ENCODE data around the gene CLEC16A.
"Not testable (repeated sequence)": the region's sequence is repeated elsewhere in the genome, so short reads cannot be mapped to it uniquely, and the experiment has no call there.

Gene CLEC16A

DNA sequence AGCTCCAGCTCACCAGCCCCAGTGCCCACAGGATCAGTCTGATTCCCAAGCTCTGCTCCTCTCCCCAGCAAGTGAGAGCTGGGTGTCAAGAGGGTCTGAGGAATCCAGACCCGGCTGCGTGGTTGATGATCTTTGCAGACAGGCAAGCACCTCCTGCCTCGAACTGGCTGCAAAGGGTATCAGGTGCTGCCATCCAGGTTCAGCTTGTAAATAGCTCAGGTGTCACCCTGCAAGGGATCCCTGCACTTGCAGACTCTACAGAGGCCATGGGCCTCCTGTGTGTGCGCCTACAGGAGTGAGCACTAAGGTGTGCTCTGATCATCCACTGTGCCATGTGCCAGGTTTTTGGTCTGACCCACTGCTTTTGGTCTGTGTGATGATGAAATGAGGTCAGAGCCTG is 18.3 kb upstream of the CLEC16A start:
- DNase-seq (ENCODE audit: low read depth in 3 of 3) = no peak

DNA sequence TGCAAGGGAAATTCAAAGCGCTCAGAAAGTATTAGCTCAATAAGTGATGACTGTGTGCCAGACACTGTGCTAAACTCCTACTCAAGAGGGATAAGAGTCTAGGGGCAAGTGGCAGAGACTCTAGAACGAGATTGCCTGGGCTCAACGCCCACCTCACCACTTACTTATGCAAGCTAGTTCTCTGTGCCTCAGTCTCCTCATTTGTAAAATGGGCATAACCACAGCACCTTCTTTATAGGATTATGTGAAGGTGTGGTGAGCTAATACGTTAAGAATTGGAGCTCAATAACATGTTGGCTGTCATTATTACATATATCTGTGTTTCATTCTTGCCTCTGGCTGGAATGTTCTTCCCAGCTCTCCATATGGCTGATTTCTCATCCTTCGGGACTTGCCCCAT is 17.5 kb upstream of the CLEC16A start:
- DNase-seq (ENCODE audit: low read depth in 3 of 3) = no peak

- DNase-seq (ENCODE audit: low read depth in 3 of 3) = no peak
Observed at GRCh38 chr16:10927497-10928112, 16.8 kb upstream of the CLEC16A start.

- DNase-seq (ENCODE audit: low read depth in 3 of 3) = not testable (repeated sequence)
Observed at GRCh38 chr16:10929097-10929496, 15.3 kb upstream of the CLEC16A start.

DNA sequence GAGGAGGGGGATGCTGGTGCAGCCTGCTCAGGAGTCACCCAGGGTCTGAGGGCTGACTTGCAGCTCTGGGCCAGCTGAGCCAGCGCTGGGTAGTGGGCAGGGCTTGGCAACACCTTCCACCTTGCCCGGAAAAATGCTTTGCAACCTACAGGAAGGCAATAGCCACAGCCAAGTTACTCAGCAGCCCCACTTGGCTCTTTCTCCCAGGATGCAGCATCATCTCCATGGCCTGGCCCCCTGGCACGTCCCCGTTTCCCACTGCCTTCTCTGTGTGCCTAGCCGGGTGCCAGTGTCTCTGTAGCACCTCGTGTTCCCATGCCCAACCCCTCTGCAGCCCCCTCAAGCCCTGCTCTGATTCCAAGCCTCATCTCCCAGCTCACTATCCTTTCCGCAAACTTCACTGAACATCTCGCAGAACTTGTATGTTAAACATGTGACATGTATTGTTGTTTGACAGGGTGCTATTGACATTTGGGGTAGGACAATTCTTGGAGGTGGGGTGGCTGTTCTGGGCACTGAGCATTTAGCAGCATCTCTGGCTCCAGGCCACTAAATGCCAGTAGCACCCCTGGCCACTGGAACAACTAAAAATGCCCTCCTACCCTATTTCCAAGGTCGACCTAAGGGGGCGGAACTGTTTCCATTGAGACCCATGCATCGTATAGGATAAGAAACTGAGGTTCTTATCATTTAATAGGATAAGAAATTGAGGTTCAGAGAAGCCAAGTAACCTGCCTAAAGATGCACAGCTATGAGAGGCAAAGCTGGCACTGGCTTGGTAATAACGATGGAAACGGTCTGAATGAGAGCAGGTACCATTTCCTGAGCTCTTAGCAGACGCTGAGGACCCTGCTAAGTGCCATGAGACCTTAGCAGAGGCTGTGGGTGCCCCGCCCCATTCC is 14.3 kb upstream of the CLEC16A start:
- DNase-seq (ENCODE audit: low read depth in 3 of 3) = no peak

- DNase-seq (ENCODE audit: low read depth in 3 of 3) = no peak
Observed at GRCh38 chr16:10930755-10931093, 13.6 kb upstream of the CLEC16A start.

DNA sequence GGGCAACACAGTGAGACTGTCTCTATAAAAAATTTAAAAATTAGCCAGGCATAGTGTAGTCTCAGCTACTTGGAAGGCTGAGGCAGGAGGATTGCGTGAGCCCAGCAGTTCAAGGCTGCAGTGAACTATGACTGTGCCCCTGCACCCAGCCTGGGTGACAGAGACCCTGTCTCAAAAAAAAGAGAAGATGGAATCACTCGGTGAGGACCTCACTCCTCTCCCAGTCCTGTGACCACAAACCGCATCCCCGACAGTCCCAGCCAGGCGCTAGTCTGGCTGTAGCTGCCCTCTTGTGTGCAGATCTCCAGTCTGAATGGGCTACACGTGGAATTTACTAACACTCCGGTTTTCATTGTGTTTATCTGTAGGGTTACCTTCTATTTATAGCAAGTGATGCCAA is 13.2 kb upstream of the CLEC16A start:
- DNase-seq (ENCODE audit: low read depth in 3 of 3) = no peak

GRCh38 chr16:10931977-10932632 is 12.3 kb upstream of the CLEC16A start:
- no peak for DNase-seq (ENCODE audit: low read depth in 3 of 3)

DNA sequence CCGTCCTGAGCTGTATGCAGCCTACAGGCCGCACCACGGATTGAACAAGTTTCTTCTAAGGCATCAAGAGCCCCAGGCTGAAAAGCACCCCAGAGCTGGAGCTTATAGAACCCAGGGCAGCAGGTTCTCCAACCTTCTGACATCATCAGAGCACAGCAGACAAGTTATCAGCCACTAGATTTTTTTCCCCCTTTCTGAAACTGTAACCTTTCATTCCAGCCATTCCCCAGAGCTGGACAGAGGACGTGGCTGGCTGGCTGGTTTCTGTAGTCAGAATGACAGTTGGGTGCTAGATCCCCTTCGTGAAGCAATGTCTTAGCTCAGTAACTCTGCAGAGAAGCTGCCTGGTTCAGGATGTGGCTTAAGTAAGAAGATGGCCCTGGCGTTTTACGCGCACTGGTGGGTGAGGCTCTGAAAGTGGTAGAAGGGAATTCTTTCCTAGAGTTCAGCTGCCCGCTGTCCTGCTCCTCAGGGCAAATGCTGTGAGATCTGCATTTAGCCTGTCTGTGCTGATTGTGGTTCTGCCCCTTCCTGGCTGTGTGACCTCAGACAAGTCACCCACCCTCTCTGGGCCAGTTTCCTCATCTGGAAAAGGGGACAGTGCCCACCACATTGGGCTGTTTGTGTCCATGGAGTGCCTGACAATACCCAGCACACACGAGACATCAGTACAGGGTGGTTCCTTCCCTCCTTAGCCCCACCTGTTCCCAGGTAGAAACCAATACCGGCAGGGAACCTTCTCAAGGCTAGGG is 11.2 kb upstream of the CLEC16A start:
- DNase-seq (ENCODE audit: low read depth in 3 of 3) = no peak

DNA sequence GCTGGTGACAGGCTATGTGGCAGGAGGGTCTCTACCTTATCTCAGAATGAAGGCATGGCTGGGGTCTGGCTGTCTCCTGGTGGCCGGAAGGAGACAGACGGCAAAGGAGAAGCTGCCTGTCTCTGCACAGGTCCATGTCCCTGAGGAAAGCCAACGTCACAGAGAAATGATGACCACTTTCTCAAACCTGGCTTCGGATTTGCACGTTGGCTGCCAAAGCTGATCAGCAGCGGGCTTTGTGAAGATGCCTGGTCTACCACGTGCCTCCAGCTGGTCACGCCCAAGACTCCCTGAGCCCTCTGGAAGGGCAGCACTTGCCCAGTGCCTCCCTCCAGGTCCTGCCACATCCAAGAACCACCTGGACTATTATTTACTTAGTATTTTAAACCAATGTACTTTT is 10.5 kb upstream of the CLEC16A start:
- no peak for DNase-seq (ENCODE audit: low read depth in 3 of 3)

- no peak for DNase-seq (ENCODE audit: low read depth in 3 of 3)
Observed at GRCh38 chr16:10934325-10935107, 9.8 kb upstream of the CLEC16A start.

GRCh38 chr16:10935226-10935915 is 9.0 kb upstream of the CLEC16A start:
- DNase-seq (ENCODE audit: low read depth in 3 of 3) = no peak

- no peak for DNase-seq (ENCODE audit: low read depth in 3 of 3)
Observed at GRCh38 chr16:10936272-10936984, 7.9 kb upstream of the CLEC16A start.

DNA sequence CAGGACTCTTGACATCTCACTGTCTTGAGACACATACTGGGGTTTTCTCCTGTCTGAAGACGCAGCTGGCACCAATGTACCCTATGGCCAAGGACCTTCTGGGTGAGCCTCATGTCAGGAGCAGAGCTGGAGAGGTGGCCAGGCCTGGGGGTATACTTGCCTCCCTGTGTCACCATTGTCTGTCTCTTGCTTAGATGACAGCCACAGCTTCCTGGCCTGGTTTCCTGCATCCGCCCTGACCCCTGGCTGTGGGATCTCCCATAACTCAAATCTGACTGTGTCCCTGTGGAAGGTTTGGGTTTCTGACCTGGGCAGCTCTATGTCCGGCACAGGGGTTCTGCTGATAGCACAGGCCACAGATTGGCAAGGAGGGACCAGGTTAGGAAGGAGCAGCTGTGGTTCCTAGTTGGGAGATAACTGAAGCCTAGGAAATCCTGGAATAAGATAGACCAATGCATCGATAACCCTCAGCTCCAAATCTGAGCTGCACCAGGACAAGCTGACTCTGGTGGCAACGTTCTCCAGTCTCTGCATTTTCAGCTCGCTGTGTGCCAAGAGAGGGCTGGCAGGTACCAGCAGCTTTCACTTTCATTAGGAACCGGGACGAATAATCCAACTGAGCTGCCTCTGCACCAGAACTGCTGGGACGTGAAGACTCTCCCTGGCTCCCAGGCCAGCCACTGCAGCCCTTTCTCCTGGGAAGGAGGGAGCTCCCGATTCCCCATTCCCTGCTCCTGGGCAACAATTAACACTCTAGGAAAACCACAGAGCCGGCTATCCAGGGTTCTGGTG is 7.1 kb upstream of the CLEC16A start:
- no peak for DNase-seq (ENCODE audit: low read depth in 3 of 3)

DNA sequence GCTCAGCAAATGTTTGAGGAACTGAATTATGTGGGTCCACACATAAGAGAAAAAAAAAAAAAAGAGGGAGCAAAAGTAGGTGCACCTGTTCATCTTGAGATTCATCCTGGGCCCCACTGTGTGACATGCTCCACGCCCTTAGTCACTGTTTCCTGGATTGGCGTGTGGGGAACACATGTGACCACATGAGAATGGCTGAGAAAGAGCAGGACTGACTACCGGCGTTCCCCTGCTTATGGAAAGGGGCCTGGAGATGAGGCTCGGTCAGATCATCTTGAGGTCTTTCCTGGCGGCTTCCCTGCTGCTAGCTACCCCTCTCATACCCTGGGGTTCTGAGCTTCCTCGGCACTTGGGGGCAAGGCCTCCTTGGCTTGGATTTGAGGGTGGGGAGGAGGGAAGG is 6.0 kb upstream of the CLEC16A start:
- DNase-seq (ENCODE audit: low read depth in 3 of 3) = no peak

GRCh38 chr16:10938796-10939648 is 5.3 kb upstream of the CLEC16A start:
- DNase-seq (ENCODE audit: low read depth in 3 of 3) = no peak

GRCh38 chr16:10939649-10940234 is 4.6 kb upstream of the CLEC16A start:
- DNase-seq (ENCODE audit: low read depth in 3 of 3) = no peak

DNA sequence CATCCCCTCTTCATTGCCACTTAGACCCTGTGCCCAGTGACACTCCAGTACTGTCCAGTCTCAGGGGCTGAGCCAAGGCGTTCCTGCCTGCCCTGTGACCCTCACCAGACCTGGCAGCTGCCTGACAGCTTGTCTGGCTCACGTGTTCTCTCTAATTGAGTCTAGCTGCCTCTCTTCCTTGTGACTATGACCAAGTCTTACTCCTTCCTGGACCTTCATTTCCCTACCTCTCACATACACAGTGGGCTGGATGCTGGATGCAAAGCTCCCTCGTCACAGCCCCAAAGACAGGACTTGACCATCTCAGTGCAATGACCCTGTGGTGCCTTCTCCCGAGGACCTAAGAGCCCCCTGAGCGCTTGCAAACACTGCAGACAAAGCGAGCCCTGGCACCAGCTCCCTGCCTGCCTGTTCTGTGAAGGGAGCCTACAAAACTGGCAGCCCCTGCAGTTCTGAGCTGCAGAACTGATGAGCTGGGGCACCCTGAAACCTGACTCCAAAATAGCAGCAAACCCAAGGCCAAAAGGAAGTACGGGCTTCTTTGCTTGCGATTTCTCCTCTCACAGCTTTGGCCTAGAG is 3.8 kb upstream of the CLEC16A start:
- no peak for DNase-seq (ENCODE audit: low read depth in 3 of 3)

Data from stimulated activated CD4-positive, alpha-beta T cell treated with anti-CD3 and anti-CD28 coated beads, TNF-alpha, amount 100 ng/mL, for 48 hours (primary cell).